Liver (tissue), 3 donors: Measurements from ENCODE around the gene BMAL2.

Source experiments
- ATF3 ChIP-seq: IDR thresholded peaks from 2 replicates; pipeline ENCODE4 v1.6.1; 2016; ENCODE audit warnings: antibody characterized with exemption
- EGR1 ChIP-seq, 2 donors: IDR thresholded peaks; 2 replicates each; pipeline ENCODE4 v1.6.1; 2016 to 2018; ENCODE audit warnings: antibody characterized with exemption in 2 of 2, low read depth in 2 of 2
- GABPA ChIP-seq, 2 donors: IDR thresholded peaks in 1 of 2; conservative IDR thresholded peaks in 1 of 2; 2 replicates each; pipeline ENCODE4 v1.6.1; 2016; ENCODE audit warnings: antibody characterized with exemption in 2 of 2, mild to moderate bottlenecking in 1 of 2, moderate library complexity in 1 of 2
- JUND ChIP-seq, 2 donors: IDR thresholded peaks; 2 replicates each; pipeline ENCODE4 v1.6.1; 2016; ENCODE audit warnings: antibody characterized with exemption in 2 of 2
- MAX ChIP-seq: IDR thresholded peaks from 2 replicates; pipeline ENCODE4 v1.6.1; 2016; ENCODE audit warnings: antibody characterized with exemption
- NR2F2 ChIP-seq: IDR thresholded peaks from 2 replicates; pipeline ENCODE4 v1.6.1; 2016; ENCODE audit warnings: antibody characterized with exemption
- RAD21 ChIP-seq, 2 donors: IDR thresholded peaks; 2 replicates each; pipeline ENCODE4 v1.6.1; 2016; ENCODE audit warnings: antibody characterized with exemption in 2 of 2, mild to moderate bottlenecking in 2 of 2
- REST ChIP-seq: IDR thresholded peaks from 2 replicates; pipeline ENCODE4 v1.6.1; 2016; ENCODE audit warnings: antibody characterized with exemption, mild to moderate bottlenecking
- RXRA ChIP-seq, 2 donors: IDR thresholded peaks; 2 replicates each; pipeline ENCODE4 v1.6.1; 2017 to 2018; ENCODE audit warnings: antibody characterized with exemption in 2 of 2, mild to moderate bottlenecking in 1 of 2
- SP1 ChIP-seq: IDR thresholded peaks from 2 replicates; pipeline ENCODE4 v1.6.1; 2018; ENCODE audit warnings: antibody characterized with exemption, mild to moderate bottlenecking
- TAF1 ChIP-seq: conservative IDR thresholded peaks from 2 replicates; pipeline ENCODE4 v1.6.1; 2016; ENCODE audit warnings: antibody characterized with exemption, mild to moderate bottlenecking
- YY1 ChIP-seq: IDR thresholded peaks from 2 replicates; pipeline ENCODE4 v1.6.1; 2016; ENCODE audit warnings: antibody characterized with exemption, mild to moderate bottlenecking
- TF ChIP-seq, protein P1 (sequence below): fragments of 150-350 bp; IDR thresholded peaks from 2 replicates; pipeline ENCODE4 v1.5.1; 2017; ENCODE audit warnings: improper control_type of control experiment, low read depth, low read length; ENCODE audit not compliant: missing input control
- donor health status: healthy.
- donor health status: healthy.

- TF ChIP-seq, protein P1, sequence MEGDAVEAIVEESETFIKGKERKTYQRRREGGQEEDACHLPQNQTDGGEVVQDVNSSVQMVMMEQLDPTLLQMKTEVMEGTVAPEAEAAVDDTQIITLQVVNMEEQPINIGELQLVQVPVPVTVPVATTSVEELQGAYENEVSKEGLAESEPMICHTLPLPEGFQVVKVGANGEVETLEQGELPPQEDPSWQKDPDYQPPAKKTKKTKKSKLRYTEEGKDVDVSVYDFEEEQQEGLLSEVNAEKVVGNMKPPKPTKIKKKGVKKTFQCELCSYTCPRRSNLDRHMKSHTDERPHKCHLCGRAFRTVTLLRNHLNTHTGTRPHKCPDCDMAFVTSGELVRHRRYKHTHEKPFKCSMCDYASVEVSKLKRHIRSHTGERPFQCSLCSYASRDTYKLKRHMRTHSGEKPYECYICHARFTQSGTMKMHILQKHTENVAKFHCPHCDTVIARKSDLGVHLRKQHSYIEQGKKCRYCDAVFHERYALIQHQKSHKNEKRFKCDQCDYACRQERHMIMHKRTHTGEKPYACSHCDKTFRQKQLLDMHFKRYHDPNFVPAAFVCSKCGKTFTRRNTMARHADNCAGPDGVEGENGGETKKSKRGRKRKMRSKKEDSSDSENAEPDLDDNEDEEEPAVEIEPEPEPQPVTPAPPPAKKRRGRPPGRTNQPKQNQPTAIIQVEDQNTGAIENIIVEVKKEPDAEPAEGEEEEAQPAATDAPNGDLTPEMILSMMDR = no peak
- TF ChIP-seq YY1 (no peak), REST (no peak), MAX (no peak), JUND (IDR thresholded peaks at IDR 0.05) (no peak), GABPA (IDR thresholded peaks at IDR 0.05 in 1 of 2, conservative IDR thresholded peaks at IDR 0.05 in 1 of 2) (no peak), TAF1 (no peak), EGR1 (IDR thresholded peaks at IDR 0.05; ENCODE audit: low read depth in 2 of 2) (no peak), RAD21 (IDR thresholded peaks at IDR 0.05) (no peak), NR2F2 (no peak), SP1 (no peak), RXRA (IDR thresholded peaks at IDR 0.05) (no peak), ATF3 (no peak)
Observed at GRCh38 chr12:27292718-27293117, 39.9 kb upstream of the BMAL2 start.
